Liver (tissue), 9 donors: ENCODE data around the gene SLC35B1. TPM values are rescaled to one million over a fixed set of nuclear protein-coding genes. Genes with fewer than 3 reads are reported as not detected.

Experiments used
- DNase-seq: peaks from one replicate; pipeline ENCODE4 v3.0.0-alpha.2; 2017; ENCODE audit warnings: low spot score
- H3K27ac ChIP-seq, 2 donors: one replicate each; pipeline ENCODE4 v1.7.0; 2013; ENCODE audit warnings: inconsistent platforms in 2 of 2, low read length in 2 of 2, control low read depth in 1 of 2, low read depth in 1 of 2, mild to moderate bottlenecking in 1 of 2
- H3K27me3 ChIP-seq, 4 donors: one replicate each; pipeline versions ENCODE4 v1.6.1 to v1.7.0; 2013; ENCODE audit warnings: low read length in 3 of 4, inconsistent platforms in 1 of 4, mild to moderate bottlenecking in 1 of 4, moderate library complexity in 1 of 4; ENCODE audit not compliant: control insufficient read depth in 4 of 4, insufficient read depth in 4 of 4
- H3K36me3 ChIP-seq, 4 donors: one replicate each; pipeline versions ENCODE4 v1.6.1 to v1.7.0; 2013; ENCODE audit warnings: low read length in 3 of 4, mild to moderate bottlenecking in 3 of 4, low read depth in 1 of 4, moderate library complexity in 1 of 4; ENCODE audit not compliant: control insufficient read depth in 4 of 4, insufficient read depth in 3 of 4
- H3K4me1 ChIP-seq, 4 donors: one replicate each; pipeline versions ENCODE4 v1.6.1 to v1.7.0; 2013; ENCODE audit warnings: low read length in 3 of 4, mild to moderate bottlenecking in 3 of 4, moderate library complexity in 1 of 4; ENCODE audit not compliant: control insufficient read depth in 4 of 4, insufficient read depth in 4 of 4
- H3K4me3 ChIP-seq, 3 donors: one replicate each; pipeline versions ENCODE4 v1.6.1 to v1.7.0; 2013; ENCODE audit warnings: low read length in 3 of 3, control low read depth in 1 of 3, low read depth in 1 of 3, mild to moderate bottlenecking in 1 of 3
- H3K9ac ChIP-seq, 2 donors: one replicate each; pipeline ENCODE4 v1.7.0; 2013; ENCODE audit warnings: low read length in 2 of 2, mild to moderate bottlenecking in 2 of 2, moderate library complexity in 2 of 2, control low read depth in 1 of 2, low read depth in 1 of 2
- H3K9me3 ChIP-seq, 4 donors: one replicate each; pipeline versions ENCODE4 v1.6.1 to v1.7.0; 2013; ENCODE audit warnings: low read length in 3 of 4; ENCODE audit not compliant: control insufficient read depth in 4 of 4
- EGR1 ChIP-seq, 2 donors: IDR thresholded peaks; 2 replicates each; pipeline ENCODE4 v1.6.1; 2016 to 2018; ENCODE audit warnings: antibody characterized with exemption in 2 of 2, low read depth in 2 of 2
- FOXA1 ChIP-seq: IDR thresholded peaks from 2 replicates; pipeline ENCODE4 v1.6.1; 2016; ENCODE audit warnings: antibody characterized with exemption
- FOXA2 ChIP-seq: IDR thresholded peaks from 2 replicates; pipeline ENCODE4 v1.6.1; 2016; ENCODE audit warnings: antibody characterized with exemption
- GABPA ChIP-seq, 2 donors: IDR thresholded peaks in 1 of 2; conservative IDR thresholded peaks in 1 of 2; 2 replicates each; pipeline ENCODE4 v1.6.1; 2016; ENCODE audit warnings: antibody characterized with exemption in 2 of 2, mild to moderate bottlenecking in 1 of 2, moderate library complexity in 1 of 2
- HNF4A ChIP-seq, 2 donors: conservative IDR thresholded peaks; 2 replicates each; pipeline ENCODE4 v1.6.1; 2016; ENCODE audit warnings: antibody characterized with exemption in 2 of 2, mild to moderate bottlenecking in 2 of 2
- HNF4G ChIP-seq: IDR thresholded peaks from 2 replicates; pipeline ENCODE4 v1.6.1; 2016; ENCODE audit warnings: antibody characterized with exemption
- JUND ChIP-seq, 2 donors: IDR thresholded peaks; 2 replicates each; pipeline ENCODE4 v1.6.1; 2016; ENCODE audit warnings: antibody characterized with exemption in 2 of 2
- NR2F2 ChIP-seq: IDR thresholded peaks from 2 replicates; pipeline ENCODE4 v1.6.1; 2016; ENCODE audit warnings: antibody characterized with exemption
- RAD21 ChIP-seq, 2 donors: IDR thresholded peaks; 2 replicates each; pipeline ENCODE4 v1.6.1; 2016; ENCODE audit warnings: antibody characterized with exemption in 2 of 2, mild to moderate bottlenecking in 2 of 2
- RXRA ChIP-seq, 2 donors: IDR thresholded peaks; 2 replicates each; pipeline ENCODE4 v1.6.1; 2017 to 2018; ENCODE audit warnings: antibody characterized with exemption in 2 of 2, mild to moderate bottlenecking in 1 of 2
- SP1 ChIP-seq: IDR thresholded peaks from 2 replicates; pipeline ENCODE4 v1.6.1; 2018; ENCODE audit warnings: antibody characterized with exemption, mild to moderate bottlenecking
- TAF1 ChIP-seq: conservative IDR thresholded peaks from 2 replicates; pipeline ENCODE4 v1.6.1; 2016; ENCODE audit warnings: antibody characterized with exemption, mild to moderate bottlenecking
- YY1 ChIP-seq: IDR thresholded peaks from 2 replicates; pipeline ENCODE4 v1.6.1; 2016; ENCODE audit warnings: antibody characterized with exemption, mild to moderate bottlenecking
- WGBS: extraction: QIAGEN DNeasy Blood & Tissue Kit; methylation state at CpG from one replicate; pipeline ENCODE4 v1.1.7; 2013; 5-methylcytosine and 5-hydroxymethylcytosine counted together
- polyA plus RNA-seq, 2 donors: library from polyadenylated mRNA; stranded (reverse) in 1 of 2; unstranded in 1 of 2; fragments of 200-250 nt in 1 of 2; fragments of >200 nt in 1 of 2; fragmentation: Nextera tagmentation in 1 of 2; extraction: Ambion mirVana in 1 of 2; gene quantifications; one replicate each; pipeline versions ENCODE4 v1.2.1 to v1.2.3, GENCODE V29; 2013 to 2015
- total RNA-seq, 2 donors: library from RNA; depleted of rRNA; stranded (reverse); fragments of >200 nt; gene quantifications; one replicate each; pipeline ENCODE4 v1.2.3, GENCODE V29; 2014
- TF ChIP-seq, protein P1 (sequence below): IDR thresholded peaks from 2 replicates; pipeline ENCODE4 v1.6.1; 2016; ENCODE audit warnings: antibody characterized with exemption
- TF ChIP-seq, protein P2 (sequence below): IDR thresholded peaks from 2 replicates; pipeline ENCODE4 v1.6.1; 2016; ENCODE audit warnings: antibody characterized with exemption
- TF ChIP-seq, protein P3 (sequence below): fragments of 150-350 bp; IDR thresholded peaks from 2 replicates; pipeline ENCODE4 v1.5.1; 2017; ENCODE audit warnings: improper control_type of control experiment, low read depth, low read length; ENCODE audit not compliant: missing input control
- TF ChIP-seq, protein P4 (sequence below): IDR thresholded peaks from 2 replicates; pipeline ENCODE4 v1.6.1; 2016; ENCODE audit warnings: antibody characterized with exemption, mild to moderate bottlenecking
- donor health status: healthy.
- donor health status: healthy.
- donor health status: healthy.
- donor health status: healthy.
- donor health status: healthy.

The SLC35B1 gene
- total and polyA plus RNA-seq, 4 donors, result 29.8 to 90.1 (median 76.8) TPM

DNA sequence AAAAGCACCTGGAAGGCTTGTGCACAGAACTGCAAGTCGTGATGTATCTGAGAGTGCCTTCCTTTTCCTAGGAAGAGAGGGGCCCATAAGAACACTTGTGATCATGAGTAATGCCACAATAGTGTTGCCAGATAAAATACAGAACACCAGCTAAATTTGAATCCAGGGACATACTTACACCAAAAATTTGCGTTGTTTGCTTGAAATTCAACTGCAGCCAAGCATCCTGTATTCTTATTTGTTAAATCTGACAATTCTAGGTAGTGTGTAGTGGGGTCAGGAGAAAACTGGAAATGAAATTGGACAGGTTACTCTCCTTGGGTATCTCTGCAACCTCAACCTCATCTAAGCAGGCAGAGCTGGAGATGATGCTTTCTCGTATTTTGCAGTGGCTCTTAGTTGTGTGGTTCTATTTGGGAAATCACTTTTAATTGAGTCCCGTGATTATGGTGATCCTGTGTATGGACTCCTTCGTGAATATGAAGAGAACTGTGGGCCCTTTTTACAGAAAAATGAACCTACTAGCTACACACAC lies 12.0 kb downstream of the SLC35B1 start:
- H3K27ac ChIP-seq, result no peak overlapping the region
- no peaks in the 10 kb centered on the region for H3K9me3 ChIP-seq
- H3K9ac ChIP-seq, result no peak overlapping the region
- H3K27me3 ChIP-seq, result no peaks in the 10 kb centered on the region
- WGBS, result 47% methylated on average over 5 of the region's 5 CpGs
- H3K4me3 ChIP-seq, result no peak overlapping the region
- no peak for TF ChIP-seq YY1
- no peak for TF ChIP-seq FOXA2
- DNase-seq, result no peak
- H3K4me1 ChIP-seq, result peaks cover 0 to 8% (median 7%) of the 10 kb centered on the region in 4 donors
- H3K36me3 ChIP-seq, result peaks cover 3 to 12% (median 8%) of the 10 kb centered on the region in 4 donors

DNA sequence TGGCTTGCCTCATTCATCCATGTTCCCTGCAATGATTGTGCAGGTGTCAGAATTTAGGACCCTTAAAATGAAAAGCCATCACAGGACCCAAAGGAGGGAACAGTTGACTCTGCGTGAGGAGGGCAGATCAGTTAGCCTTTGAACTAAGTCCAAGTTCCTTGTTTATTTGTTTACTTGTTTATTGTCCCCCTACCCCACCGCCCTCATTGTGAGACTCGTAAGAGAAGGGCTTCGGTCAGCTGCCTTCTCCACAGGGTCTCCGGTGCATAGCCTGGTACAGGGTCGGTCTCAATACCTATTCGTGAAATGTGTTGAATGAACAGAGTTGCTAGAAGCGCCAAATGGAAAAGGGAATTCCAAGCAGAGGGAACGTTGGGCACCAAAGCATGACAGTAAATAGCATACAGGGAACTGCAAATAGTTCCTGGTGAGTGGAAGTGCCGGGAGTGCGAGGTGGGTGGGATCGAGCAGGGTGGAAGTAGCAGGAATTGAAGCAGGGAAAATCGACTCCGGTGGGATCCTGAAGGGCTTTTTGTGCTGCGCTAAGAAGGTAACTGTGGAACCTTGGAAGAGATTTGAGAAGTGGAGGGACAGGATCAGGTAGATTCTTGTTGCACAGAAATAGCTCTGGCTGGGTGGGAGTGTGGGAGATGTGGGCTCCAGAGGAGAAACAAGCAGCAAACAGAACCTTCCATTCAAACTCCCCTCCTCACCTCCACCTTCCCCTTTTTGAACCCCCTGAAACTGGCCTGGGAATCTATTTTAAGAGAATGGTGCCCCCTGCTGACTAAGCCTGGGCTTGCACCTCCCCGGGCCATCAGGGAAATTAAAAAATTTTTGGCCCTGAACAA lies 12.7 kb downstream of the SLC35B1 start:
- Histone ChIP-seq H3K4me3 (no peak overlapping the region), H3K27ac (no peak overlapping the region), H3K4me1 (peaks cover 0 to 8% (median 7%) of the 10 kb centered on the region in 4 donors), H3K27me3 (no peaks in the 10 kb centered on the region), H3K36me3 (peaks cover under 1 to 5% (median 3%) of the 10 kb centered on the region in 4 donors), H3K9me3 (no peaks in the 10 kb centered on the region), H3K9ac (no peak overlapping the region)
- no peak for TF ChIP-seq SP1
- TF ChIP-seq, protein P1, sequence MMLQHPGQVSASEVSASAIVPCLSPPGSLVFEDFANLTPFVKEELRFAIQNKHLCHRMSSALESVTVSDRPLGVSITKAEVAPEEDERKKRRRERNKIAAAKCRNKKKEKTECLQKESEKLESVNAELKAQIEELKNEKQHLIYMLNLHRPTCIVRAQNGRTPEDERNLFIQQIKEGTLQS, result no peak
- no peak for TF ChIP-seq HNF4G
- TF ChIP-seq FOXA2, result no peak
- TF ChIP-seq, protein P2, sequence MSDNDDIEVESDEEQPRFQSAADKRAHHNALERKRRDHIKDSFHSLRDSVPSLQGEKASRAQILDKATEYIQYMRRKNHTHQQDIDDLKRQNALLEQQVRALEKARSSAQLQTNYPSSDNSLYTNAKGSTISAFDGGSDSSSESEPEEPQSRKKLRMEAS, result no peak
- TF ChIP-seq, protein P3, sequence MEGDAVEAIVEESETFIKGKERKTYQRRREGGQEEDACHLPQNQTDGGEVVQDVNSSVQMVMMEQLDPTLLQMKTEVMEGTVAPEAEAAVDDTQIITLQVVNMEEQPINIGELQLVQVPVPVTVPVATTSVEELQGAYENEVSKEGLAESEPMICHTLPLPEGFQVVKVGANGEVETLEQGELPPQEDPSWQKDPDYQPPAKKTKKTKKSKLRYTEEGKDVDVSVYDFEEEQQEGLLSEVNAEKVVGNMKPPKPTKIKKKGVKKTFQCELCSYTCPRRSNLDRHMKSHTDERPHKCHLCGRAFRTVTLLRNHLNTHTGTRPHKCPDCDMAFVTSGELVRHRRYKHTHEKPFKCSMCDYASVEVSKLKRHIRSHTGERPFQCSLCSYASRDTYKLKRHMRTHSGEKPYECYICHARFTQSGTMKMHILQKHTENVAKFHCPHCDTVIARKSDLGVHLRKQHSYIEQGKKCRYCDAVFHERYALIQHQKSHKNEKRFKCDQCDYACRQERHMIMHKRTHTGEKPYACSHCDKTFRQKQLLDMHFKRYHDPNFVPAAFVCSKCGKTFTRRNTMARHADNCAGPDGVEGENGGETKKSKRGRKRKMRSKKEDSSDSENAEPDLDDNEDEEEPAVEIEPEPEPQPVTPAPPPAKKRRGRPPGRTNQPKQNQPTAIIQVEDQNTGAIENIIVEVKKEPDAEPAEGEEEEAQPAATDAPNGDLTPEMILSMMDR, result peak; percentile 97
- TF ChIP-seq, protein P4, sequence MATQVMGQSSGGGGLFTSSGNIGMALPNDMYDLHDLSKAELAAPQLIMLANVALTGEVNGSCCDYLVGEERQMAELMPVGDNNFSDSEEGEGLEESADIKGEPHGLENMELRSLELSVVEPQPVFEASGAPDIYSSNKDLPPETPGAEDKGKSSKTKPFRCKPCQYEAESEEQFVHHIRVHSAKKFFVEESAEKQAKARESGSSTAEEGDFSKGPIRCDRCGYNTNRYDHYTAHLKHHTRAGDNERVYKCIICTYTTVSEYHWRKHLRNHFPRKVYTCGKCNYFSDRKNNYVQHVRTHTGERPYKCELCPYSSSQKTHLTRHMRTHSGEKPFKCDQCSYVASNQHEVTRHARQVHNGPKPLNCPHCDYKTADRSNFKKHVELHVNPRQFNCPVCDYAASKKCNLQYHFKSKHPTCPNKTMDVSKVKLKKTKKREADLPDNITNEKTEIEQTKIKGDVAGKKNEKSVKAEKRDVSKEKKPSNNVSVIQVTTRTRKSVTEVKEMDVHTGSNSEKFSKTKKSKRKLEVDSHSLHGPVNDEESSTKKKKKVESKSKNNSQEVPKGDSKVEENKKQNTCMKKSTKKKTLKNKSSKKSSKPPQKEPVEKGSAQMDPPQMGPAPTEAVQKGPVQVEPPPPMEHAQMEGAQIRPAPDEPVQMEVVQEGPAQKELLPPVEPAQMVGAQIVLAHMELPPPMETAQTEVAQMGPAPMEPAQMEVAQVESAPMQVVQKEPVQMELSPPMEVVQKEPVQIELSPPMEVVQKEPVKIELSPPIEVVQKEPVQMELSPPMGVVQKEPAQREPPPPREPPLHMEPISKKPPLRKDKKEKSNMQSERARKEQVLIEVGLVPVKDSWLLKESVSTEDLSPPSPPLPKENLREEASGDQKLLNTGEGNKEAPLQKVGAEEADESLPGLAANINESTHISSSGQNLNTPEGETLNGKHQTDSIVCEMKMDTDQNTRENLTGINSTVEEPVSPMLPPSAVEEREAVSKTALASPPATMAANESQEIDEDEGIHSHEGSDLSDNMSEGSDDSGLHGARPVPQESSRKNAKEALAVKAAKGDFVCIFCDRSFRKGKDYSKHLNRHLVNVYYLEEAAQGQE, result no peak
- TF ChIP-seq EGR1 (IDR thresholded peaks at IDR 0.05; ENCODE audit: low read depth in 2 of 2), result no peak
- peak in 1 of 2 donors; percentile 7 for TF ChIP-seq HNF4A (conservative IDR thresholded peaks at IDR 0.05)
- no peak for TF ChIP-seq RXRA (IDR thresholded peaks at IDR 0.05)
- TF ChIP-seq FOXA1, result no peak
- no peak for TF ChIP-seq NR2F2
- TF ChIP-seq TAF1, result no peak
- TF ChIP-seq RAD21 (IDR thresholded peaks at IDR 0.05), result peak; percentile 91
- no peak for TF ChIP-seq GABPA (IDR thresholded peaks at IDR 0.05 in 1 of 2, conservative IDR thresholded peaks at IDR 0.05 in 1 of 2)
- no peak for TF ChIP-seq JUND (IDR thresholded peaks at IDR 0.05)
- 21% methylated on average over 16 of the region's 16 CpGs for WGBS
- peak; percentile 74 for DNase-seq
